ENCODE results near the gene TMEM209.
"Not testable (repeated sequence)": the region's sequence is repeated elsewhere in the genome, so short reads cannot be mapped to it uniquely, and the experiment has no call there.

TMEM209 gene

DNA sequence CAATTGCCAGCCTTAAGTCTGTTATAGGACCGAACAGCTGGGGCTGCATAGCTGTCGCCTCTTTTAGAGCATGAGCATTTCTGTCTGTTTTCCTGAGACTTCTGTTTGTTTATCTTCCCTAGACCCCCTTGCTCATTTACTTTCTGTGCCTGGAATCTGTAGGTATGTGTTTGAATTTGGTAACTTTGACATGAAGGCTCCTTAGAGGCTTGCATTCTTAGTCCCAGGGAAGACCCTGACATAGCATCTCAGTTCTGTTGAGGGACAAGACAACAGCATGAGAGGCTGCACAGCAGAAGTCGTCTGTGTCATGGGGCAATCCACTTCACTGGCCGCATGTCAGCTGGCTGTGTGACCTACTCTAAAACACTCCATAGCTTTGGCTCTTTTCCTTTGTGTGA, 76.2 kb downstream of the TMEM209 start:
- no peak for DNase-seq (ENCODE audit: low read depth in 1 of 2, low spot score in 1 of 2)

DNA sequence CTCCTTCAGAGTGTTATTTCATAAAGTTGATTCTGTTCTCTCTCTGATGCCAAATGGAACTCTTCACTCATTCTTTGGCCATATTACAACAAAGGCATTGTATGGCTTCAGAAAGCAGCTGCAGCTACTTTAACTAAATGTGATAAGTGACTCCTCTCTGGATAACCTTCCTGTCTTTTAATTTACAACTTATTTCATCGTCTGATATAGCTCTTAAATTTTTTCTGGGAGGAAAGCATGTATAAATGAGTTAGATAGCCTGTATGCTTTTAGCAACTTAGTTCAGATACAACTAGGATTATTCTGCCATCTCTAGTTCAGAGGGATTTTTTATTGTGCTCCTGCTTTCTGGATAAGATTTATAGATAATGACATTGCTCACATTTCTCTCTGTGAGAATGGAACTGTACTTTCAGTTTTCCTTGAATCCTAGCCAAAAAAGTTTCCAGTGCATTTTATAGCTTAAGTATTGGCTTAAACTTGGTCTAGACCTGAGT, 77.3 kb downstream of the TMEM209 start:
- DNase-seq (ENCODE audit: low read depth in 1 of 2, low spot score in 1 of 2): no peak

DNA sequence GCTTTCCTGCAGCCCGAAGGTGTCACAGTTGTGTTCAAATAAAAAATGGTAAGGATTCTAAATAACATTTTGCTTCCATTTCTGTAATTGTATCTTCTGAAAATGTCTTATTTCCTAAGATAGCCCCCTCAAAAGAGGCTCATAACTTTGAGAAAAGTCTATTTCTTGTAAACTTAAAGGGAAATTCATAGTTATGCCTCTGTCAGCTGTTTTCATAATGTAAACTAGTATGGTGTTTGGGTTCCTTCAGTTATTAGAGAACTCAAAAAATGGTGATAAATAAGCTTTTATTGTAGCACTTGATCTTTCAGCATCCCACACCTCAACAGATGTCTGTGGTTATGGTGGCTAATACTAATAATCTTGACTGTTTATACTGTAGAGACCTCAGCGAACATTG, 77.8 kb downstream of the TMEM209 start:
- no peak for DNase-seq (ENCODE audit: low read depth in 1 of 2, low spot score in 1 of 2)

DNA sequence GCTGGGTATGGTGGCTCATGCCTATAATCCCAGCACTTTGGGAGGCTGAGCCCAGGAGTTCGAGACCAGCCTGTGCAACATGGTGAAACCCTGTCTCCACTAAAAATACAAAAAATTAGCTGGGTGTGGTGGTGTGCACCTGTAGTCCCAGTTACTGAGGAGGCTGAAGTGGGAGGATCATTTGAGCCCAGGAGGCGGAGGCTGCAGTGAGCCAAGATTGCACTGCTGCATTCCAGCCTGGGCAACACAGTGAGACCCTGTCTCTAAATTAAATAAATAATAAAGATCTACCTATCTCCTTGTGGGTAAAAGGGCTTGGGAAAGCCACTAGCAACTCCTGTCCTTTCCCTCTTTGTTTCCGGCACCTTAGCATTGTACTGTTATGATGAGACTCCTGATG, 78.4 kb downstream of the TMEM209 start:
- DNase-seq (ENCODE audit: low read depth in 1 of 2, low spot score in 1 of 2): not testable (repeated sequence)

DNA sequence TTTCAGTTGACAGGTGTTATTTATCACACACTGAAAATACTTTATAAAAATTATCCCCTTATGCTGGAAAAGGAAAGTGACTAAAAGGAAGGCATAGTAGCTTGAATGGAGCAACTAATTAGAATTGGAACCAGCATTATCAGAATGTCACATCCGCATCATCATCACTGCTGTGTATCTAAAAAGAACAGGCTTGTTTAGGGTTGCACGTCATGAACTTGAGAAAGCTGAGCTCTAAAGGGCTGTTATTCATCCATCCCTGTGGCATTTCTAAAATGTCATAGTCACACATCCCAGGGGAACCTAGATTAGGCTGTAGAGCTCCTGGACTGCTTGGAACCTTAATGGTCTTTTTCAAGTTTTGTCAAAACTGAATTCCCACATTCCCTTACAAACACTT, 80.5 kb downstream of the TMEM209 start:
- no peak for DNase-seq (ENCODE audit: low read depth in 1 of 2, low spot score in 1 of 2)

DNA sequence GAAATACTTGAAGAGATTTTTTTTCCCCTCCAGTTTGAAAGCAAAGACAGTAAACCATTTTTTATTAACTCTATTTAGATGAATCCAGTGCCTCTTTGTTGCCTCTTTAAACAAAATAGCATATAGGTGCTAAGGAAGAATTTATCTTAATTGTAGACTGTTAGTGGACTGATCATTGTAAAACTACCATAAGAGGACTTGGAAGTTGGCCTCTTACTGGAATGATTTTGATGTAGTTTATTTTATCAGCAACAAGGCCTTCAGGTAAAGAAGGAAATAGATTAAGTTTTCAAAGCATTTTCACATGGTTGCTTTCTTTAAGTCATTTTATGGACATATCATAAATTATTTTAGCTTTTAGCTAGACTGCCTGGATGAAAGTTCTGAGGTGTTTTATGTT, 81.7 kb downstream of the TMEM209 start:
- no peak for DNase-seq (ENCODE audit: low read depth in 1 of 2, low spot score in 1 of 2)

DNA sequence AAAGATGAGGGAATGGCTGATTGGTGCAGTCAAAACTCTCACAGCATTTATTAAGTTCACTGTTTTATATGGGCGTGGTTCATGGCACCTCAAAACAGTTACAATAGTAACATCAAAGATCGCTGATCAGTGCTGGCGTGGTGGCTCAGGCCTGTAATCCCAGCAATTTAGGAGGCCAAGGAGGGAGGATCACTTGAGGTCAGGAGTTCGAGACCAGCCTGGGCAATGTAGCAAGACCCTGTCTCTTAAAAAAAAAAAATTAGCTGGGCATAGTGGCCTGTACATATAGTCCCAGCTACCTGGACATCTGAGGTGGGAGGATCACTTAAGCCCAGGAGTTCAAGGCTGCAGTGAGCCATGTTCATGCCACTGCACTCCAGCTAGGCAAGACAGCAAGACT, 86.4 kb downstream of the TMEM209 start:
- DNase-seq (ENCODE audit: low read depth in 1 of 2, low spot score in 1 of 2): no peak

DNA sequence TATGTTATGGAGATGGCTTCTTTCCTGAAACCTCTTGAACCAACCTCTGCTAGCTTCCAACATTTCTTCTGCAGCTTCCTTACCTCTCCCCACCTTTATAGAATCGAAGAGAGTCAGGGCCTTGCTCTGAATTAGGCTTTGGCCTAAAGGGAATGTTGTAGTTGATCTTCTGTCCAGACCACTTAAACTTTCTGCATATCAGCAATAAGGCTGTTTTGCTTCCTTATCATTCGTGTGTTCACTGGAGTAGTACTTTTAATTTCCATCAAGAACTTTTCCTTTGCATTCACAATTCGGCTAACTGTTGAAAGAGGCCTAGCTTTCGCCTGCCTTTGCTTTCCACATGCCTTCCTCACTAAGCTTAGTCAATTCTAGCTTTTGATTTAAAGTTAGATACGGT, 86.9 kb downstream of the TMEM209 start:
- DNase-seq (ENCODE audit: low read depth in 1 of 2, low spot score in 1 of 2): no peak

DNA sequence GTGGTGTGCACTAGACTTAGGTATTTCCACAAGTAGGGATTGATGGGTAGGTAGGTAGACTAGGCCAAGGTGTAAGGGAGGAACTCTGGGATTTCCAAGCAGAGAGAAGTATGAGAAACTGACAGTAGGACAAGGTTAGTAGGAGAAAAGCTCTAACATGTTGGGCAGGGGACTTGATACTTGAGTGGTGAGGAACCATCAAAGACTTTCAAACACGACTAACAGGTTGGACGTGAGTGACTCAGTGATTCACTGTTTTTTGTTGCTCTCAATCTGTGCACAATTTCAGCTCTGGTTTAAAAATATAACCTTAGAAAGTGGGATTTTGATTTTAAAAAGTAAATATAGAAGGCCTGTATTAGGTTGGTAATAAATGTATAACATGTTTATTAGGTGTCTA, 90.4 kb downstream of the TMEM209 start:
- no peak for DNase-seq (ENCODE audit: low read depth in 1 of 2, low spot score in 1 of 2)

Measured in activated CD4-positive, alpha-beta T cell treated with anti-CD3 and anti-CD28 coated beads, Interleukin-2, amount 50 U/mL, for 24 hours (primary cell).